Thoracic aorta (tissue), 2 donors: ENCODE results near the gene C10orf90. TPM values are rescaled to one million over a fixed set of nuclear protein-coding genes. Genes with fewer than 3 reads are reported as not detected.

Source experiments
- ATAC-seq: fragments of 150-250 bp; one replicate; pipeline ENCODE4 v1.8.0; 2017; ENCODE audit warnings: low read depth; ENCODE audit not compliant: insufficient number of reproducible peaks, low FRiP score
- DNase-seq: peaks from one replicate; pipeline ENCODE4 v3.0.0-alpha.2; 2020; ENCODE audit warnings: low spot score
- H3K27ac ChIP-seq, 2 donors: fragments of 200-600 bp; sonication (generic); 1 replicate in 1 of 2; 2 replicates in 1 of 2; pipeline ENCODE4 v1.5.1; 2016; ENCODE audit warnings: mild to moderate bottlenecking in 2 of 2, moderate library complexity in 2 of 2
- H3K27me3 ChIP-seq: fragments of 200-600 bp; sonication (generic); replicated peaks from 2 replicates; pipeline ENCODE4 v1.6.0; 2016; ENCODE audit warnings: mild to moderate bottlenecking; ENCODE audit not compliant: insufficient read depth
- H3K36me3 ChIP-seq: fragments of 200-600 bp; sonication (generic); one replicate; pipeline ENCODE4 v1.5.1; 2016
- H3K4me1 ChIP-seq, 2 donors: fragments of 200-600 bp; sonication (generic); 1 replicate in 1 of 2; 2 replicates in 1 of 2; pipeline versions ENCODE4 v1.5.1 to v1.6.0; 2016; ENCODE audit warnings: low read depth in 2 of 2, mild to moderate bottlenecking in 1 of 2; ENCODE audit not compliant: control insufficient read depth in 1 of 2
- H3K4me3 ChIP-seq: fragments of 200-600 bp; sonication (generic); 2 replicates; pipeline ENCODE4 v1.5.1; 2016; ENCODE audit warnings: mild to moderate bottlenecking
- H3K9me3 ChIP-seq: fragments of 200-600 bp; sonication (generic); 2 replicates; pipeline ENCODE4 v1.5.1; 2016
- total RNA-seq, 2 donors: library from RNA; depleted of rRNA; stranded (reverse); fragments of >200 nt; gene quantifications; one replicate each; pipeline versions ENCODE4 v1.1.0 to v1.2.3, GENCODE V29; 2016
- TF ChIP-seq, protein P1 (sequence below): fragments of 200-600 bp; sonication (generic); IDR thresholded peaks from one replicate; pipeline ENCODE4 v1.5.1; 2019; ENCODE audit warnings: antibody characterized with exemption

The C10orf90 gene
- total RNA-seq, 2 donors from 2014 or later = not detected

DNA sequence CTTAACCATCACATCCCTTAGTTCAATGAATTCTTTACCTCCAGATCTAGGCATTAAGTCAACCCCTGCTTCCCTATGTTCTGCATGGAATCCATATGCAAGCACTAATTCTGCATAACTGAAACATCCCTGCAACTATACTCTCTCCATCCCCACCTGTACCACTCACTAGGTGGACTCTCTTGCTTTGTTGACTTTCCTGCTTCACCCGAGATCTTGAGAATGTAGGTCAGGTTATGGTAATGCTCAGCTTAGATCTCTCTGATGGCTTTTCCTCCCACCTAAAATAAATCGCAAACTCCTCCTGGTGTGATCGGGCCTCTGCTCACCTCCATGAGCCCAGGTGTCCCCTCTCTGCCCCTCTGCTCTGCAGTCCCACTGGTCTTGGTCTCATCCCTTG, 189.8 kb downstream of the C10orf90 start:
- no peaks in the 10 kb centered on the region for H3K4me1 ChIP-seq
- TF ChIP-seq, protein P1, sequence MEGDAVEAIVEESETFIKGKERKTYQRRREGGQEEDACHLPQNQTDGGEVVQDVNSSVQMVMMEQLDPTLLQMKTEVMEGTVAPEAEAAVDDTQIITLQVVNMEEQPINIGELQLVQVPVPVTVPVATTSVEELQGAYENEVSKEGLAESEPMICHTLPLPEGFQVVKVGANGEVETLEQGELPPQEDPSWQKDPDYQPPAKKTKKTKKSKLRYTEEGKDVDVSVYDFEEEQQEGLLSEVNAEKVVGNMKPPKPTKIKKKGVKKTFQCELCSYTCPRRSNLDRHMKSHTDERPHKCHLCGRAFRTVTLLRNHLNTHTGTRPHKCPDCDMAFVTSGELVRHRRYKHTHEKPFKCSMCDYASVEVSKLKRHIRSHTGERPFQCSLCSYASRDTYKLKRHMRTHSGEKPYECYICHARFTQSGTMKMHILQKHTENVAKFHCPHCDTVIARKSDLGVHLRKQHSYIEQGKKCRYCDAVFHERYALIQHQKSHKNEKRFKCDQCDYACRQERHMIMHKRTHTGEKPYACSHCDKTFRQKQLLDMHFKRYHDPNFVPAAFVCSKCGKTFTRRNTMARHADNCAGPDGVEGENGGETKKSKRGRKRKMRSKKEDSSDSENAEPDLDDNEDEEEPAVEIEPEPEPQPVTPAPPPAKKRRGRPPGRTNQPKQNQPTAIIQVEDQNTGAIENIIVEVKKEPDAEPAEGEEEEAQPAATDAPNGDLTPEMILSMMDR = no peak
- H3K4me3 ChIP-seq = no peak overlapping the region
- no peaks in the 10 kb centered on the region for H3K36me3 ChIP-seq
- H3K27ac ChIP-seq = no peak overlapping the region
- no peaks in the 10 kb centered on the region for H3K9me3 ChIP-seq
- H3K27me3 ChIP-seq = no peaks in the 10 kb centered on the region
- ATAC-seq = no peak
- DNase-seq = no peak

DNA sequence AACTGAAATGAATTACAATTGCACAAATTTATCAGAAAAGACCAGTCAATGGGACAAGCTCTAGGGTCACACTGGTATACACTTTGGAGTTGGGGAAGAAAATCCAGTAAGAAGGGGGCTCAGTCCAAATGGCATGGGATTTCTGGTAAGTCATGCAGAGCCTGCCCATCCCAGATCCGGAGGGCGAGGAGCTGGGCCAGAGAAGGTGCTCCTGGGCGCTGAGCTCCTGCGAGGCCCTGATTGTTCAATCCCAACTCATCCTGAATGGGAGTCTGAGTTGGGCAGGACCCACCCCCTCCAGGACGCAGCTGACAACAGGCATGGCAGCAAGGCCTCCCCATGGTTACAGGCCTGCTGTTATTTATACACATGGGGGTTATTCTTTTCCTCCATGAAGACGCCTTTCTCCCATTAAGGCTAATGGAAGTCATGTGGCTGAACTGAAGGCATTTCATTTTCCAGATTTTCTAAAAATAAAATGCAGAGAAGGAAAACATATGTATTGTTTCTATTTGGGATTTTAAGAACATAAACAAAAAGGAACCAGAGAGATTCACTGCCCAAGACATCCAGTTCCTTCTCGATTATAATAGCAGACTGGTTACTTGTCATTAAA, 191.1 kb downstream of the C10orf90 start:
- Histone ChIP-seq H3K36me3 (no peaks in the 10 kb centered on the region), H3K4me1 (no peaks in the 10 kb centered on the region), H3K9me3 (no peaks in the 10 kb centered on the region), H3K27ac (no peak overlapping the region), H3K27me3 (no peaks in the 10 kb centered on the region), H3K4me3 (no peak overlapping the region)
- no peak for ATAC-seq
- no peak for DNase-seq
- TF ChIP-seq, protein P1 = no peak

DNA sequence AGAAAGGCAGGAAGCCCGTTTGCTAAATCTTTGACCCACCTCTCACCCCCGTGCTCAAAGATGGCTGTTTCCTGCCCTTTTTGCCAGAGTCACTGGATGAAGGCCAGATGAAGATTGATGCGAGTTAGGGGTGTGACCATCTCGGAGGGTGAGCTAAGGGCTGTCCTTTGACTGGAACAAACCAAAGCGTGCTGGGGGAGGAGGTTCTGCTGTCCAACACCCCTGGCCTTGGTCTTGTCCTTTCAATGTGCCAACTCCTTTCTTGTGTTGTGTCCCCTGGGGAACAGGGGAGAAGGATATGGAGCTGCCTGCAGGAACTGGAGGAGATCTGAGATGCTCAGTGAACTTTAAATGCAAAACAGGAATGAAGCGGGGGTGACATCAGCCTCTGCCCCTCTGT, 191.9 kb downstream of the C10orf90 start:
- H3K36me3 ChIP-seq = no peaks in the 10 kb centered on the region
- TF ChIP-seq, protein P1 = no peak
- no peaks in the 10 kb centered on the region for H3K4me1 ChIP-seq
- no peak for DNase-seq
- H3K4me3 ChIP-seq = no peak overlapping the region
- no peaks in the 10 kb centered on the region for H3K9me3 ChIP-seq
- no peaks in the 10 kb centered on the region for H3K27me3 ChIP-seq
- no peak for ATAC-seq
- H3K27ac ChIP-seq = no peak overlapping the region

DNA sequence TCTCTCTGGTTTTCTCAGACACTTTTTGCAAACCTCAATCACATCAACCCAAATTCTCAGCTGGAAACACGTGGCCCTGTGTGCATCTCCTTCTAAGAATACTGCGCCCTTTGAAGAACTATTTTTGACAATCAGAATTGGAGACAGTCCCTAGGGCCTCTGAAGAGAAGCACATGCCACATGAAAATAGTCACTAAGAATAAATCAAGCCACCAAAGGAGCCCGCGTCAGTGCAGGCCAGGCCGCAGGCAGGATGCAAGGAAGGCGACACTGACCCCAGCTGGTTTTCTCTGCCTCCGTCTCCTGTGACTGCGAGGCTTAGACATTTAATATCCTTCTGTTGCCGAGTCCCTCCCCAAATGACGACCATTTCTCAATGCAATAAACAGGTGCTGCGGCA, 194.2 kb downstream of the C10orf90 start:
- TF ChIP-seq, protein P1 = no peak
- H3K27me3 ChIP-seq = no peaks in the 10 kb centered on the region
- no peaks in the 10 kb centered on the region for H3K9me3 ChIP-seq
- no peaks in the 10 kb centered on the region for H3K36me3 ChIP-seq
- DNase-seq = no peak
- ATAC-seq = no peak
- H3K27ac ChIP-seq = no peak overlapping the region
- no peaks in the 10 kb centered on the region for H3K4me1 ChIP-seq
- H3K4me3 ChIP-seq = no peak overlapping the region

DNA sequence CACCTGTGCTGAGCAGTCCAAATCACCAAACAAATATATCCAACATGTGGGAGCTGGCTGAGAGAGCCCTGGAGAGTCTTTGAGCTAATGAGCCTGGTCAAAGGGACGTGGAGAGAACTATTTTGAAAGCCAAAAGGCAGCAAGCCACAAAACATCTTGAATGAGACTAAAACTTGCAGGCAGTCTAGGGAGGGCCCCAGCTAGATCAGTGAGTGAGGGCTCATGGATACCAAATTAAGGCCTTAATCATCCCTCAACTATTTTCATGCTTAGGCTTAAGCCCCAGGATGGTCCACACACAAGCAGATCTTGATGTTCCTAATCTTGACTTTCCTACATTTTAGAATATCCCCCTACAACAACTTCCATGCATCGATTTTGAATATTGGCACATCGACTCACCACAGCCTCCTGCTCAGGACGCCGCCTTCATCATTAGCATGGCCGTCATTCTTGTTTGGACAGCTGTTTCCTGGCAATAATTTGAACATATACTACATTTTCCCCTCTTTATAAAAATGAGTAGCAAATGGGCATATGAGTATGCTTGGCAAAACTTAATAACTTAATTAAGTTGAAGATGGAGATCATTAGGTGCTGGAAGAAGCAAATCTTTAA, 195.3 kb downstream of the C10orf90 start:
- Histone ChIP-seq H3K36me3 (no peaks in the 10 kb centered on the region), H3K27me3 (no peaks in the 10 kb centered on the region), H3K9me3 (no peaks in the 10 kb centered on the region), H3K4me1 (no peaks in the 10 kb centered on the region), H3K27ac (no peak overlapping the region), H3K4me3 (no peak overlapping the region)
- TF ChIP-seq, protein P1 = no peak
- DNase-seq = no peak
- no peak for ATAC-seq
